ENCODE results near the gene NPB. TPM values are rescaled to one million over a fixed set of nuclear protein-coding genes. Genes with fewer than 3 reads are reported as not detected.
A peak's percentile ranks its signal among the peaks of the same experiment; 100 is the strongest.

NPB gene
- total RNA-seq, 1 donor = 1.4 TPM

DNA sequence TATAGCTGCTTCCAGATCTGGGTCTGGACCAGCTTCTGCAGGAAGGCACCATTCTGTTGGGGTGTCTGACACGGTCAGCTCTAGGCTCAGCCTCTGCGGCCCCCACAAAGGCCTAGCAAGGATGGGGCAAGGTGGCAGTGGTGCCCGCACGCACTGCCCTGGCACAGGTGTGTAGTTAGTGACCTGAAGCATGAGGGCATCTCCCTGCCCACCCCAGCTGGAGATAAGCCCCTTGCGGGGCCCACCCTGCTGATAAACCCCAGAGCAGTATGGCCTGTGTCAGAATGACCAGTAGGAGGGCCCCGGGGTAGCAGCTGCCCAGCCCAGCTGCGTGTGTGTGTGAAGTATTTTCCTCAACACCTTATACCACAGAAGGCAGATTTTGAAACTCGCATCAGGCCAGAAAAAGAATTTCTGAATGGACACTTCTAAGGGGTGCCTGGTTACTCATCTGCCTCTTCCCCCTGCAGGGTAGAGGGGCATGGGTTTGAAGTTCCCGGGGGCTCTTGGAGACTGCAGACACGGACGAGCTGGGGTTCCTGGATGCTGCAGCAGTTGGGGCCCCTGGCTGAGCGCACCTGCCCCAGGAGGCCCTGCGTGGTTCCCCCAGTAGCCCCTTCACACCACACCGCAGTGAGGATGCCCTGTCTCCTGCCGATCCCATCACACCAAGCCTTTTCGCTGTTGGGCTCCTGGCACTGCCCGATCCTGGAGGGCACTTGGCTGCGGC lies 35.4 kb upstream of the NPB start:
- TF ChIP-seq, protein P1, sequence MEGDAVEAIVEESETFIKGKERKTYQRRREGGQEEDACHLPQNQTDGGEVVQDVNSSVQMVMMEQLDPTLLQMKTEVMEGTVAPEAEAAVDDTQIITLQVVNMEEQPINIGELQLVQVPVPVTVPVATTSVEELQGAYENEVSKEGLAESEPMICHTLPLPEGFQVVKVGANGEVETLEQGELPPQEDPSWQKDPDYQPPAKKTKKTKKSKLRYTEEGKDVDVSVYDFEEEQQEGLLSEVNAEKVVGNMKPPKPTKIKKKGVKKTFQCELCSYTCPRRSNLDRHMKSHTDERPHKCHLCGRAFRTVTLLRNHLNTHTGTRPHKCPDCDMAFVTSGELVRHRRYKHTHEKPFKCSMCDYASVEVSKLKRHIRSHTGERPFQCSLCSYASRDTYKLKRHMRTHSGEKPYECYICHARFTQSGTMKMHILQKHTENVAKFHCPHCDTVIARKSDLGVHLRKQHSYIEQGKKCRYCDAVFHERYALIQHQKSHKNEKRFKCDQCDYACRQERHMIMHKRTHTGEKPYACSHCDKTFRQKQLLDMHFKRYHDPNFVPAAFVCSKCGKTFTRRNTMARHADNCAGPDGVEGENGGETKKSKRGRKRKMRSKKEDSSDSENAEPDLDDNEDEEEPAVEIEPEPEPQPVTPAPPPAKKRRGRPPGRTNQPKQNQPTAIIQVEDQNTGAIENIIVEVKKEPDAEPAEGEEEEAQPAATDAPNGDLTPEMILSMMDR (IDR thresholded peaks at IDR 0.05; ENCODE audit: insufficient read depth, low read length) = no peak
- DNase-seq (ENCODE audit: low read depth) = peak; percentile 27
- no peak overlapping the region for H3K4me3 ChIP-seq (ENCODE audit: low read depth, low read length)

DNA sequence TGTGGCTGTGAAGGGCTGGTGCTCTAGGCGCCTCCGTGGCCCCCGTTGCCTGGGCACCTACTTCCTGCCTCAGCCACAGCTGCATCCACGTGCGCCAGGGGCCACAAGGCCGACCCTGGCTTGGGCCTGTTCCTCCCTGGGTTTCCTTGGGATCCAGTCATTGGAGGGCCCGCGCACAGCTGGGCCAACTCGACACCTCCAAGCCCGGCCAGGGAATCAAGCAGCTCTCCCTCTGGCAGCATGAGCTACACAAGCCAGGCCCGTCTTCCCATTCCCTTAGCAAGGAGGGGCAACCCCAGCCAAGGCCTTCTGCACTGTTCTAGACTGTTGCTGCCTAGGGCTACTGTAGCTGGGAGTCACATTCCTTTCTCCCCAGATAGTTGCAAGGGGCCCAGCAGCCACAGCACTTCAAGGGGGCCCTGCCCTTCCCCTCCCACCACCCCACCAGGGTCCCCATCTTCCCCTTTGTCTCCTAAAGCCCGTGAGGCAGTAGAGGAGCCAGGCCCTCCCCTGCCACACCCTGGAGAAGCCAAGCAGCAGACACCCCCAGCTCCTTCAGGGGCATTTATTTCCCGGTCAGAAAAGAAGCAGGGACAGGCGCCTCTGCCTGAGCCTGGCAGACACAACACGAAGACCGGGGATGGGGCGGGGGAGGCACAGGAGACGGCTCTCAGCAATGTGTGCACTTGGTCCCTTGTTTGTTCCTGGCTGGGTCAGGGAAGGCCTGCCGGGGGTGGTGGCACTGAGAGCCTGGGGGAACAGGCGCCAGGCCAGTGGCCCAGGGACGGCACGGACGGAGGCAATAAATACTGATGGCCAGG lies 34.7 kb upstream of the NPB start:
- no peak overlapping the region for H3K4me3 ChIP-seq (ENCODE audit: low read depth, low read length)
- peak; percentile 63 for DNase-seq (ENCODE audit: low read depth)
- TF ChIP-seq, protein P1 (IDR thresholded peaks at IDR 0.05; ENCODE audit: insufficient read depth, low read length) = no peak

DNA sequence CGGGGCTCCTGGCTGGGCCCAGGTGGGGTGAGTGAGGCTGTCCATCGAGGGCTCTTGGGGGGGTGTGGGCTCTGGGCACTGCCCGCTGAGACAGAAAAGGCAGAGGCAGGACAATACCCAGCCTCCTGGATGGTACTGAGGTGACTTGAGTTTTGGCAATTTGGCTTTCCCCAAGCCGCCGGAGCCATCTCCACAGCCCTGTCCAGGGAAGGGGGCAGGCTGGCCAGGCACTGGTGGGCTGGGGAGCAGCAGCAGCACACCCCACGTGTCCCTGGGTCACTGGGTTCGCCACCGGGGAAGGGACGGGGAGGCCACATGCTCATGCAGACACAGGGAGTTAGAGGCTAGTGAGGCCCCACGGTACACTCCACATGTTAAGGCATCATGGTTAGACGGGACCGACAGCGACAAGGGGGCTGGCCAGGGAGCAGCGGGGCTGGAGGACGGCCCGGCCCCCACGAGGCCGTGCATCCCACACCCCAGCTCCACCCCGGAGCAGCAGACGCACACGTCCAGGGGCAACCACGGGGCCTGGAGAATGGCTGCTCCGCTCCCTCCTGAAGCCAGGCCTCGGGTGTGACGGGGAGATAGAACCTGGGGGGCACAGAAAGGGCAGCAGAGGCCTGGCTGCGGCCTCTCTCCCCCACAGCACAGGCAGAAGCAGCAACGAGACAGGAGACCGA lies 33.9 kb upstream of the NPB start:
- H3K4me3 ChIP-seq (ENCODE audit: low read depth, low read length) = no peak overlapping the region
- TF ChIP-seq, protein P1 (IDR thresholded peaks at IDR 0.05; ENCODE audit: insufficient read depth, low read length) = no peak
- peak; percentile 23 for DNase-seq (ENCODE audit: low read depth)

DNA sequence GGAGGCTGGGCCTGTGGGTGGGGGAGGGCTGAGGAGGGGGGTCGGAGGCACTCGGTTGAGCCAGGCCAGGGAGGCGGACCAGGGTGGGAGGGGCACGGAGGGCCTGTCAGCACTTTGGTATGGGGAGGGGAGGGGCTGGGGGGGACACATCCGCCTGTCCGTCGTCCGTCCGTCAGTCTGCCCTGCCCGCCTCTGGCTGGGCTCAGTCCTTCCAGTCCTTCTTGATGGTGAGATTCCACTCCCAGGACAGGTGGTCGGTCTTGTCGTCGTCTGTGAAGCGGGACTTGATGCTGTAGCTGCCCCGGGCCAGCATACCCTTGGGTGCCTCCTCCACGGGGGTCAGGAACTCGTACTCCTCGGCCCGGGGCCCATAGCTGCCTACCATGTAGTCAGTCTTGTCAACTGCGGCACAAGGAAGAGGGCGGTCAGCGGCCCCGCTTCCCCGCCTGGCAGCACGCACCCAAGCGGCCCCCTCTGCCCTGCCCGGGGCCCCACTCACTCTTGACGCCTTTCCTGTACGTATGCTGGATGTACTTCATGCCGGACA lies 33.3 kb upstream of the NPB start:
- DNase-seq (ENCODE audit: low read depth) = peak; percentile 80
- H3K4me3 ChIP-seq (ENCODE audit: low read depth, low read length) = peak overlapping the region; percentile 83
- TF ChIP-seq, protein P1 (IDR thresholded peaks at IDR 0.05; ENCODE audit: insufficient read depth, low read length) = no peak

DNA sequence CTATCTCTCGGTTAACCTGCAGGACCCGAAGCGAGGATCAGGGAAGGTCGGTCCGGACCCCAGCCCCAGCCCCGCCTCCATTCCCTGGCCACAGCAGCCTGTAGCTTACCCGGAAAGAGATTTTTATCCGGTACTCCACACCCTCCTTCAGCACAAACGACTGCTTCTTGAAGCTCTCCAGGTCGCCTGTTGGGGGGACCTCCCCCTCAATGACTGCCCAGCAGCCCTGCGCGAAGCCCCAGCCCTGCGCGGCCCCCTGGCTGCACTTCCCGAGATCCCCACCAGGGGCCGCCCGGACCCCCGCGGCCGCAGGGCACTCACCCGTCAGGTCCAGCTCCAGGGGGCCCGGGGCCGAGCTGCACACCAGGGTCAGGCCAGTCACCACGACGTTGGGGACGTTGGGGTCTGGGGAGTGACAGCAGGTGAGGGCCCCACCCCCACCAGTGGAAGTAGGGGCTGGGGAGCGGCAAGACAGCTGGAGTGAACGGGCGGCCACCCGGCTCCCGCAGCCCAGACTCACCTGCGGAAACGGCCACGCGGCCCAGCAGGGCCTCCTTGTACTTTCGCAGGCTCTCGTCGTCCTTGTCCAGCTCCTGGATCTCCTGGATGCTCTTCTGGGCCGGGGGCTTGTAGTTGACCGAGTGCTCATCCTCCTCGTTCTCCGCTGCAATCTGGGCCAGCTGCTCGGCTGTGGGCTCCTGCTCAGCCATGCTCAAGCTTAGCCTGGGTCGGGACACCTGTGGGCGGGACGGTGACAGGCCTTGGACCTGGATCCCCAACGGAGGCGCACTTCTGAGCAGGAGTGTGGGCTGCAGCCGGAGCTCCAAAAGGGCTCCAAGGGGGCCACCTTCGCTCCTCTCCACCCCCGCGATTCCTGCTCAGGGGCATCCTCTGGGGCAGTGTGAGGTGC lies 32.6 kb upstream of the NPB start:
- peak; percentile 33 for DNase-seq (ENCODE audit: low read depth)
- peak overlapping the region; percentile 83 for H3K4me3 ChIP-seq (ENCODE audit: low read depth, low read length)
- TF ChIP-seq, protein P1 (IDR thresholded peaks at IDR 0.05; ENCODE audit: insufficient read depth, low read length) = peak; percentile 74
